BJ (cell line): ENCODE results near the gene SGIP1. TPM values are rescaled to one million over a fixed set of nuclear protein-coding genes. Genes with fewer than 3 reads are reported as not detected.
"Not testable (repeated sequence)": the region's sequence is repeated elsewhere in the genome, so short reads cannot be mapped to it uniquely, and the experiment has no call there.

Experiments
- CTCF ChIA-PET: fragments of 350-600 bp; formaldehyde crosslinking; extraction: SDS; loops from one replicate; lab custom pipeline; 2021; ENCODE audit warnings: antibody characterized with exemption, inconsistent platforms; lab: Yijun Ruan, JAX
- POLR2A ChIA-PET: fragments of 300-600 bp; sonication (Branson Sonifier 250); formaldehyde crosslinking; extraction: SDS; loops from one replicate; lab custom pipeline; 2021; ENCODE audit warnings: antibody characterized with exemption; lab: Charles Lee
- DNase-seq: peaks from one replicate; pipeline ENCODE4 v3.0.0-alpha.2; 2011; ENCODE audit warnings: low read depth
- H3K27me3 ChIP-seq: 2 replicates; pipeline ENCODE4 v1.6.0; 2011; ENCODE audit warnings: low read length; ENCODE audit not compliant: control insufficient read depth, insufficient read depth
- H3K36me3 ChIP-seq: 2 replicates; pipeline ENCODE4 v1.5.1; 2011; ENCODE audit warnings: low read length; ENCODE audit not compliant: control insufficient read depth, insufficient read depth
- H3K4me3 ChIP-seq: 2 replicates; pipeline ENCODE4 v1.5.1; 2011; ENCODE audit warnings: low read depth, mild to moderate bottlenecking, control low read depth, low read length
- polyA plus RNA-seq: library from polyadenylated mRNA; depleted of rRNA; stranded (reverse); fragments of >200 nt; gene quantifications from 2 replicates; pipeline ENCODE4 v1.2.3, GENCODE V29; 2011
- TF ChIP-seq, protein P1 (sequence below): IDR thresholded peaks from 2 replicates; pipeline ENCODE4 v1.5.1; 2011; ENCODE audit warnings: low read depth, mild to moderate bottlenecking, control low read depth, inconsistent platforms, low read length, moderate library complexity; ENCODE audit not compliant: insufficient read depth

Gene SGIP1
- polyA plus RNA-seq, 1 experiment: 49.4 TPM

DNA sequence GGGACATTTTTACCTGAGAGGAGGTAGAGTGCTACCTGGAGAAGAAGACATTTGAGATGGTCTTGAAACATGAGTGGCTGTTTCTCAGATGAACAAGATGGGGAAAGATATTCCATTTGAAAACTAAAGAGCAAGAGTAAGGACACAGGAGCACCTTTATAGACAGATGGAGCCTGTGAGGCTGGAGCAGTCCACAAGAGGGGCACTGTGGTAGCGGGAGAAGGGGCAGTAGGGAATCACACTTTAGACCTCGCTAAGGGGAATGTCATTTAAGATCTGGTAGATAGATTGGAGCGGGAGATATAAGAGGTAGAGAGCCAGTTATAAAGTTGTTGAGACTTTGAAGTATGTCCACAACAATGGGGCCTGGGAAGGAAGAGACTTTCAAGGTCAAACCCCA, 241.7 kb downstream of the SGIP1 start:
- ChIA-PET CTCF (interaction anchor here (1.7 to 2.0 kb wide), 2 partner anchors 11 to 437 kb away, joined by 4 to 5 read pairs; no protein-coding TSS in a partner anchor), POLR2A (no interaction called here)

DNA sequence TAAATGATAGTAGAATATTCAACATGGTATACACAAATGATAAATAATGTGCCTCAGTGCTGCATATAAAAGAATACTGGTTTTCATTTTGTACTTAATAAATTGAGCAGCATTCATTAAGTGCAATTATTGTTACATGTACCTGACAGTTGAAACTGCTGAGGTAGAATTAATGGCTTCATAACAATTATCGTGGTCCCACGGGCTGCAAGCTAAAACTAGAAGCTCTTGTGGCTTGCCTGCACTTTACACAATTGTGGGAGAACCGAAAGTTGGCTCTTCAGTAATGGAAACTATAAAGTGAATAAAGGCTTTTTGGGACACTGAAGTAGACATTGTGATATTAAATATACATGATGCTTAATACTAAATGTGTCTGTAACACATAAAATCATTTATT, 243.9 kb downstream of the SGIP1 start:
- H3K27me3 ChIP-seq: no peaks in the 10 kb centered on the region
- TF ChIP-seq, protein P1, sequence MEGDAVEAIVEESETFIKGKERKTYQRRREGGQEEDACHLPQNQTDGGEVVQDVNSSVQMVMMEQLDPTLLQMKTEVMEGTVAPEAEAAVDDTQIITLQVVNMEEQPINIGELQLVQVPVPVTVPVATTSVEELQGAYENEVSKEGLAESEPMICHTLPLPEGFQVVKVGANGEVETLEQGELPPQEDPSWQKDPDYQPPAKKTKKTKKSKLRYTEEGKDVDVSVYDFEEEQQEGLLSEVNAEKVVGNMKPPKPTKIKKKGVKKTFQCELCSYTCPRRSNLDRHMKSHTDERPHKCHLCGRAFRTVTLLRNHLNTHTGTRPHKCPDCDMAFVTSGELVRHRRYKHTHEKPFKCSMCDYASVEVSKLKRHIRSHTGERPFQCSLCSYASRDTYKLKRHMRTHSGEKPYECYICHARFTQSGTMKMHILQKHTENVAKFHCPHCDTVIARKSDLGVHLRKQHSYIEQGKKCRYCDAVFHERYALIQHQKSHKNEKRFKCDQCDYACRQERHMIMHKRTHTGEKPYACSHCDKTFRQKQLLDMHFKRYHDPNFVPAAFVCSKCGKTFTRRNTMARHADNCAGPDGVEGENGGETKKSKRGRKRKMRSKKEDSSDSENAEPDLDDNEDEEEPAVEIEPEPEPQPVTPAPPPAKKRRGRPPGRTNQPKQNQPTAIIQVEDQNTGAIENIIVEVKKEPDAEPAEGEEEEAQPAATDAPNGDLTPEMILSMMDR: no peak
- no peaks in the 10 kb centered on the region for H3K36me3 ChIP-seq
- no peak overlapping the region for H3K4me3 ChIP-seq
- DNase-seq: no peak
- ChIA-PET CTCF (no interaction called here), POLR2A (no interaction called here)

More for the DNA sequence above, 241.7 kb downstream of the SGIP1 start:
- no peak overlapping the region for H3K4me3 ChIP-seq
- H3K36me3 ChIP-seq: no peaks in the 10 kb centered on the region
- no peaks in the 10 kb centered on the region for H3K27me3 ChIP-seq
- TF ChIP-seq, protein P1: no peak
- DNase-seq: no peak

DNA sequence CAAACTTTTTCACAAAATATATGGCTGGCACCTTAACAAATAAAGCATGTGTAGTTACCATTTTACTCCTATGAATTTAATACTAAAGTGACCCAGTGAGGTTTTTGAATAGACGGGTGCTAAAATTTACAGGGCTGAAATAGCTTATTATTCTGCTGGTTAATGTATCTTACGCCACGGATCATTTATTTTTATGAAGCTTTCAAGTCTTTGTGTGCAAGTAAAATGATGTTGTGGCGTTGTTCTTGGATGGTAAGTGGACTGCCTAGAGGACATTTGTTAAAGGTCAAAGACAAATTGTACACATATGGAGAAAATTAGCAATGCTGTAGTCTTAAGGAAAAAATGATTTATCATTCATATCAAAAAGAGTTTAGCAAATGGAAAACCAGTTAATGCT, 244.3 kb downstream of the SGIP1 start:
- ChIA-PET POLR2A (no interaction called here), CTCF (interaction anchor here (1.1 kb wide), 1 partner anchor 14 kb away, joined by 3 read pairs; no protein-coding TSS in a partner anchor)
- TF ChIP-seq, protein P1: no peak

DNA sequence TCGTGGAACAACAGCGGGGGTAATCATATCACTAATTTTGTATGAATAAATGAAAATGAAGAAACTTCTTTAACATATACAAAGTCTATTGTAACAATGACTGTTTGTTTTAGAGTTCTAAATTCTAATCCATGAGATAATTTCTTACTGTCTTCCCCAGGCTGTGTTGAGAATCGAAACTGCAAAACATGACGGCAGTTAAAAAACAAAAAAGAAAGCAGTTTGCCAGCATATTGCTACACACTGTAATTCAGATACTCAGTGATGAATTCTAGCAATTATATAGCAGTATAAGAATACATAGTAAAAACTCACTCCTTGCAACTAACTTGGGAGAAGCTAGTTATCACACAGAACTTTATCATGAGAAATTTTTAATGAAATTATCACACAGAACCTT, 245.0 kb downstream of the SGIP1 start:
- no peaks in the 10 kb centered on the region for H3K27me3 ChIP-seq
- ChIA-PET POLR2A (no interaction called here), CTCF (interaction anchor here (1.1 kb wide), 1 partner anchor 15 kb away, joined by 3 read pairs; no protein-coding TSS in a partner anchor)
- no peak overlapping the region for H3K4me3 ChIP-seq
- TF ChIP-seq, protein P1: no peak
- DNase-seq: no peak
- no peaks in the 10 kb centered on the region for H3K36me3 ChIP-seq

More for the DNA sequence above, 244.3 kb downstream of the SGIP1 start:
- no peak overlapping the region for H3K4me3 ChIP-seq
- H3K36me3 ChIP-seq: no peaks in the 10 kb centered on the region
- DNase-seq: no peak
- no peaks in the 10 kb centered on the region for H3K27me3 ChIP-seq

DNA sequence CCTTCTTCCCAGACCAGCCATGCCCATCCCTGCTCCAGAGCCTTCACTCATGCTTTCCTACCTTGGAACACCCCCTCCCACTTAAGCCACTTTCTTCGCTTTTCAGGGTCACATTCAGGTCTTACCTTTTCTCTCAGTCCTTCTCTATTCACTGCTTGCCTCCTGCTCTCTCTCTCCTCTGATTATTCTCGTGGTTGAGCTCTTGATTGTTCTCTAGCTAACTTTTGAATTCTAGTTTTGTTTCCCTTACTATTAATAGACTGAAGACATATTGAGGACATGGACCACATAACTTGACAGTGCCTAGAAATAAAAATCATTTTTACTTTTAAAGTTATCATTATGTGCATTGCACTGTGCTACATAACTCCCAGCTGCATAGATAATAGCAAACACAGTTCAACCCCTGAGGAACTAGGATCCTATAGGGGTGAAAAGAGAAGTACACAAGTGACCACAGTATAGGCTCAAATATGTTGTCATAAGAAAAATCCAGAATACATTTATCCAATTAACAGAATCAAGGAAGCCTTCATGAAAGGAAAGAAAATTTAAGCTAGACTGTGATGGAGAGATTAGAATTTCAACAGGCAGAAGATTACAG, 245.6 kb downstream of the SGIP1 start:
- CTCF ChIA-PET: no interaction called here
- no peaks in the 10 kb centered on the region for H3K27me3 ChIP-seq
- TF ChIP-seq, protein P1: no peak
- DNase-seq: no peak
- no peak overlapping the region for H3K4me3 ChIP-seq
- no peaks in the 10 kb centered on the region for H3K36me3 ChIP-seq
- POLR2A ChIA-PET: no interaction called here

DNA sequence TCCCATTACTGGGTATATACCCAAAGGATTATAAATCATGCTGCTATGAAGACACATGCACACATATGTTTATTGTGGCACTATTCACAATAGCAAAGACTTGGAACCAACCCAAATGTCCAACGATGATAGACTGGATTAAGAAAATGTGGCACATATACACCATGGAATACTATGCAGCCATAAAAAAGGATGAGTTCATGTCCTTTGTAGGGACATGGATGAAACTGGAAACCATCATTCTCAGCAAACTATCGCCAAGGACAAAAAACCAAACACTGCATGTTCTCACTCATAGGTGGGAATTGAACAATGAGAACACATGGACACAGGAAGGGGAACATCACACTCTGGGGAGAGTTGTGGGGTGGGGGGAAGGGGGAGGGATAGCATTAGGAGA, 251.8 kb downstream of the SGIP1 start:
- DNase-seq, H3K4me3 ChIP-seq, CTCF ChIA-PET, H3K36me3 ChIP-seq, POLR2A ChIA-PET, H3K27me3 ChIP-seq: not testable (repeated sequence)
